Mucosa of gallbladder (tissue), 1 donor: ENCODE data around the gene CYP4Z1. TPM values are rescaled to one million over a fixed set of nuclear protein-coding genes. Genes with fewer than 3 reads are reported as not detected.
"Not testable (repeated sequence)": the region's sequence is repeated elsewhere in the genome, so short reads cannot be mapped to it uniquely, and the experiment has no call there.

Experiments
- DNase-seq: peaks from one replicate; pipeline ENCODE4 v3.0.0-alpha.2; 2020; ENCODE audit warnings: low spot score
- total RNA-seq: library from RNA; stranded (reverse); gene quantifications from one replicate; pipeline ENCODE4 v1.2.1, GENCODE V29; 2021
- donor health status: DM: no; HTN: no; CAD: no.

The CYP4Z1 gene, protein sequence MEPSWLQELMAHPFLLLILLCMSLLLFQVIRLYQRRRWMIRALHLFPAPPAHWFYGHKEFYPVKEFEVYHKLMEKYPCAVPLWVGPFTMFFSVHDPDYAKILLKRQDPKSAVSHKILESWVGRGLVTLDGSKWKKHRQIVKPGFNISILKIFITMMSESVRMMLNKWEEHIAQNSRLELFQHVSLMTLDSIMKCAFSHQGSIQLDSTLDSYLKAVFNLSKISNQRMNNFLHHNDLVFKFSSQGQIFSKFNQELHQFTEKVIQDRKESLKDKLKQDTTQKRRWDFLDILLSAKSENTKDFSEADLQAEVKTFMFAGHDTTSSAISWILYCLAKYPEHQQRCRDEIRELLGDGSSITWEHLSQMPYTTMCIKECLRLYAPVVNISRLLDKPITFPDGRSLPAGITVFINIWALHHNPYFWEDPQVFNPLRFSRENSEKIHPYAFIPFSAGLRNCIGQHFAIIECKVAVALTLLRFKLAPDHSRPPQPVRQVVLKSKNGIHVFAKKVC
- total RNA-seq, result not detected

DNA sequence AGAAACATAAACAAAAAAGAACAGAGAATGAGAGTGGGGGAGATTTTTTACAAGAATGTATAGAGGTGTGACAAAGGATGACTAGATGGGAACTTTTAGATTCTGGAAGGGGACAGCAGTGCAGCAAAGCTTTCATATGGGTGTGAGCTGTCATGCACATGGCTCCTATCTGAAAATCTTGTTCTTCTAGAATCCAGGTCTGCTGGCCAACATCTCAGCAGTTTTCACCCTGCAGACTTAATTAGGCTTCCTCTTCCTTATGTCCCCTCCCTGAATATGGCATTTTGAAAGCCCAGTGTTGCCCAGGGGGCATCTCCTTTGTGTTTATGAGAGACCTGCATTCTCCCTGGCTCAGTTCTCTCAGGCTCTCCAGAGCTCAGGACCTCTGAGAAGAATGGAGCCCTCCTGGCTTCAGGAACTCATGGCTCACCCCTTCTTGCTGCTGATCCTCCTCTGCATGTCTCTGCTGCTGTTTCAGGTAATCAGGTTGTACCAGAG lies at the start of gene CYP4Z1:
Gene CYP4Z1, plus strand, starts transcription at position 135 of the 498 bp plus-strand sequence. Its CDS starts 260 bp downstream, at position 395.
- DNase-seq, result no peak

DNA sequence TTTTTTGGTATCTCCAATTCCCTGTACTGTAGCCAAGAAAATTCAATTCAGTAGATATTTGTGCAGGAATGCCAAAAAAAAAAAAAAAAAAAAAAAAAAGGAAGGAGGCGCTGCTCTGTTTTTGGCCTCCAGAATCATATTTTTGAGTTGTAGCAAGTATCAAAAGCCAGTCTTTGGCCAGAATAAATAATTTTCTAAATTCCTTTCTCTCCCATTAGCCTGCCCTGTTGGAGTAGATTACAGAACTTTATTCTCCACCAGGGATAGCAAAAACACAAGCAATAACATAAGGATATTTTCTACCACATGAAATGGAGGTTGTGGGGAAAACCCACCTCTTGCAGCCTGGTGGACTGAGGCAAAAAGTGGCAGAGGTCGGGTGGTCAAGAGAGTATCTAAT lies 46.0 kb upstream of the CYP4Z1 start:
- DNase-seq, result no peak

DNA sequence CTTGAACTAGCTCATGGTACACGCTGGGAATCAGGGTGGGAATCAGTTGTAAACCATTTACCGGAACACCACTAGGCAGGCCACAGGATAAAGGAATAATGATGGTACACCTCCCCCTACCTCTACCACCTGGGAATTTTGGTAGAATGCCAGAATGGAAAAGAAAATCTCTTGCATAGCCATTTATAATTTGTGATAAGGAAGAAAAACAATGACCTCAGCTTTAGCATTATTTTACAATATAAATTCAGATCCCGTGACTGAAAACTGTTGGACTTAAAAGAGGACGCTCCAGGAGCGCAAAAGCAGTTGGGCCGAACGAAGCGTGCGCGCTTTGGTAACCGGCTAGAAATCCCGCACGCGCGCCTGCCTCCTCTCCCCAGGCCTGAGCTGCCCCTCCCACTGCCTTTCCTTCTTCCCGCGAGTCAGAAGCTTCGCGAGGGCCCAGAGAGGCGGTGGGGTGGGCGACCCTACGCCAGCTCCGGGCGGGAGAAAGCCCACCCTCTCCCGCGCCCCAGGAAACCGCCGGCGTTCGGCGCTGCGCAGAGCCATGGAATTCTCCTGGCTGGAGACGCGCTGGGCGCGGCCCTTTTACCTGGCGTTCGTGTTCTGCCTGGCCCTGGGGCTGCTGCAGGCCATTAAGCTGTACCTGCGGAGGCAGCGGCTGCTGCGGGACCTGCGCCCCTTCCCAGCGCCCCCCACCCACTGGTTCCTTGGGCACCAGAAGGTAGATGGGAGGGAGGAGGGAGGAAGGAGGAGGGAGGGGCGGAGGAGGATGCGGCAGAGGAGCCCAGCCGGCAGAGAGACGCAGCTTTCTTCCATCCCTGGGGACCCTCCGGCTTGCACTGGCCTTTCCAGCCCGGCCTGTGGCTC lies 43.5 kb upstream of the CYP4Z1 start, which contains the start of gene CYP4X1:
Gene CYP4X1, plus strand, starts transcription at position 402 of the 873 bp plus-strand sequence. Its CDS starts 149 bp downstream, at position 551.
- no peak for DNase-seq

DNA sequence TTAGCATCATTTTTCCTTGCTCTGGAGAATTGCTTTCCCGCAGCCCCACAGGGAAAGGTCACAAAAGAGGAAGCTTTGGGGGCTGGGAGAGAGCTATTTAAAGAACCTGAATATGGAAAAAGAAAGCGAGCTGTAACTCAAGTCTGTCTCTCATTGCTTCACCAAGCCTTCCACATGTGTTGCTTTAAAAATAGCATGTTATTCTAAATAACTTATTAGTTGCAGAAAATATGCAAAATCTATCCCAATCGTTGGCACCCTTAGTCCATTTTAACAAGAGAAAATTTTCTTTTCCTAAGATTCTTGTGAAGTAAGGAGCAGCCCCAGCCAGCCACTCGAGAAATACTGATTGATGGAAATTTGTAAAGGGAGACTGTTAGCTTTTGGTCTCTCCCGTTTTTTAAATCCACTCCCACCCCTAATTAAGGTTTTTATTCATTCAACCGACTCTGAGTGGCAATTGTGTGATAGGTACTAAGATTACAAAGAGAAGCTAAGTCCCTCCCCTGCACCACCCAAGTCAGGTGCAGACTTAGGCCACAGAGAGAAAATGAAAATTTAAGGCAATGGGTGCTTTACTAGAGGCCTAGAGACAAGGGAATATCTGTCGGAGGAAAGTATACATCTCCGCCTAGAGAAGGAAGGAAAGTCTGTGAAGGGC lies 42.8 kb upstream of the CYP4Z1 start:
- DNase-seq, result no peak

DNA sequence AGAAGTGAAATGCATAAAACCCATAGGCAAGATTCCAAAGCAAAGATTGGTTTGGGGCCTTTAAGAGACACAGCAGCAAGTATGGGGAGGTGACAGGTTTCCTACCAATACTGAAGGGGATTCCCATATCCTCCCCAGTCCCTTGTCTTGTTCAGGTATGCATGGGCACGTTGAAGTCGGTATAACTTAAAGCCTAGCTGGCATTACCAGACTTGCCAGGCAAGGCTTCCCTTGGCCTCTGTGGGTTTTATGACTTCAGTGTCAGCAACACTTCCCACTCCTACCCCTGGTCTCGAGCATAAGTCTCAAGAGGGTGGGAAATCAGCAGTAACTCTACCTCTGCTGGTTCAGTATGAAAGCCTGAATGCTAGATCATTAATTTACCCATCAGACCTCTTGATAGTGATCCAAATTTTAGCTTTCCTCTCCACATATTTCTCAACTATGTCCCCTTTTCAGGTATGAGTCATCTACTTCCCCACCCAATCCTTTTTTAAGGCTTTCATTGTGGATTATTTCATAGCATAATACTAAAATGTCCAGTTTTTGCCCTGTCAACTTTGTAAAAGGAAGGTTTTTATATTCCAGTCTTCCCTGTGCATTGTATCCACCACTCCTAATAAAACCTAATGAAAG lies 36.7 kb upstream of the CYP4Z1 start:
- no peak for DNase-seq

DNA sequence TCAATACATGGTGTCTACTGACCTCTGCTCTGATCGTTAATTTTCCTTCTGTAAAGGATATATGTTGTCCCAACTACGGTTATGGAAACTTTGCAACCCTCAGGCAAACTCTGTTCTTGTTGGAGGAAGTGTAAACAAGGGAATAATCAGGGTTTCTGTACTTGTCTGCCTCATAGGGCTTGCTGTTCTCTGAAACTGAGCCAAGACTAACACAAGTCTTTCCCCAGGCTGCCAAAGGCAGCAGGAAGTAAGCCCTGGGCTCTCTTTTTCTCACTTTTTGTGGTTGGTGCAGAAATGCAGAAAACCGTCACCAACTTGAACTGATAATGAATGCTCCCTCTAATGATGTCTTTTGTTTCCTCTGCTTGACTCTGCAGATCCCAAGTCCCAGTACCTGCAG lies 36.0 kb upstream of the CYP4Z1 start:
- DNase-seq, result peak; percentile 14

DNA sequence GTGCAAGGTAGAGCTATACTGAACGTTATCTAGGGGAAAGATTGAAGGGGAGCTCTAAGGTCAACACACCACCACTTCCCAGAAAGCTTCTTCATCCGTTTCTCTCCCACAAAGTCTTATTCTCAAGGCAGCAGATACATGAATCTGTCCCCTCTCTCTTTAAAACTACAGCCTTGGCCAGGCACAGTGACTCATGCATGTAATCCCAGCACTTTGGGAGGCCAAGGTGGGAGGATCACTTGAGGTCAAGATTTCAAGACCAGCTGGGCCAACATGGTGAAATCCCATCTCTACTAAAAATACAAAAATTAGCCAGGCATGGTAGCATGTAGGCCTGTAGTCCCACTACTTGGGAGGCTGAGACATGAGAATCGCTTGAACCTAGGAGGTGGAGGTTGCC lies 35.4 kb upstream of the CYP4Z1 start:
- no peak for DNase-seq

DNA sequence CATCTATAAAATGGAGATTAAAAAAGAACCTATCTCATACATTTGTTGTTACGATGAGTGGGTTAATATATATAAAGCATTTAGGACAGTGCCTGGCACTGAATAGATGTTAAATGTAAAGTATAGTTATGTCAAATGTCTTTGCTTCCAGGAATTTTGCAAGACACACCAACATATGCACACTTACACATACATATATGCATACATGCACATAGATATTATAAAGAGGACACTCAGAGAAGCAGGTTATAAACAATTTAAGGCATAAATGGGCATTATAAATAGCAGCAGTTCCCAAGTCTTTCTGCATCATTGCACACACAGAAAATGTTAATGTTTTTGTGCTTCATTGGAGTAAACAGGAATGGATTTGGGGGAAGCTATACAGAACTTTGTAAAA lies 30.3 kb upstream of the CYP4Z1 start:
- no peak for DNase-seq

DNA sequence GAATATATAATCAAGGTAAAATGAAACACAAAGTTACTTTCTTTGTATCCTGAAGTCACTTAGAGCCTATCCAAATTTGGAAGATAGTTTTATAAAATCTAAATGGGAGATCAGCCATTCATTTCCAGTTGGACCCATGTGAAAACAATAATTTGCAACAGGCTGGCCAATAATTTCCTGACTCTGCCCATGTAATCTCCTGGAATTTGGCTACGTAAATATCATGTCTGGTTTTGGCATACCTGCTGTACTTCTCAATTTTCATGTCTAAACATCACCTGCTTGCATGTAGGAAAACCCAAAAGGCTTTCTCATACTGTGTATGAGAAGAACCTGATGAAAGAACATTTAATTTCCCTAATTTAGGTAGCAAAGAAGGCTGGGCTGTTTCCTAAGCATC lies 7.7 kb upstream of the CYP4Z1 start:
- no peak for DNase-seq

DNA sequence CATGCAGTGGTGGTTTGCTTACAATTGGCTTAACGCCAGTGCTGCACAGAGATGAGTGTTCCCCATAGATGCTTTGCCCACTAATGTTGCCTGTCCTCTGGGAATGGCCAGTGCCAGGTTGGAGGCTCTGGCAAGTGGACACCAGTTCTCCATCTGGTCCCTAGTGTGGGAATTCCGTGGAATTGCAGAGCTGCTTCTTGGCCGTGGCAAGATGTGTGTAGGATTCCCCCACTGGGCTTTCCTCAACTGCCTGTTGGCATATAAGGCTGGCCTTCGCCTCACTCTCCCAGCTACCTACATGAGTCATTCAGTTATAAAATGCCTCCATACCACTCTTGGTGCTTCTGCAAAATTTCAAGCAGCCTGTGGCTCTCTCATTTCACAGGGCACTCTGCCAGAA lies 2.0 kb downstream of the CYP4Z1 start:
- DNase-seq, result not testable (repeated sequence)

DNA sequence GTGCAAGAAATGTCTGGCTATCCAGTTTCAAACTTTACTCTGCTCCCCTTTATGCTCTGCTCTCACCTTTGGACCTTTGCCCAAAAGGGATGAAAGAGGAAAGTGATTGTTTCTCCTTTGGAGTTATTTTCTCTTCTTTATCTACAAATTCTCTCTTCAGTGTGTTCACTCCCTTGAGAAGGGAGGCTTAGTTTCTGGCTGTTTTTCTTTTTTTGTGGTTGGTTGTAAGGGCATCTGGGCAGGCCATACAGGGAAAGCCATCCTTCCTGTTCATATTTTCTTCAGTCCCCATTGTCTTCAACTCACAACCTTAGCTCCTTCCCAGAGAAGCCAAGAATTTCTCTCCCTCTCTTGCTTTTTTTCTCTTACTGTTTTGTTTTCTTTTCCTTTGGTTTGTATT lies 2.5 kb downstream of the CYP4Z1 start:
- not testable (repeated sequence) for DNase-seq

DNA sequence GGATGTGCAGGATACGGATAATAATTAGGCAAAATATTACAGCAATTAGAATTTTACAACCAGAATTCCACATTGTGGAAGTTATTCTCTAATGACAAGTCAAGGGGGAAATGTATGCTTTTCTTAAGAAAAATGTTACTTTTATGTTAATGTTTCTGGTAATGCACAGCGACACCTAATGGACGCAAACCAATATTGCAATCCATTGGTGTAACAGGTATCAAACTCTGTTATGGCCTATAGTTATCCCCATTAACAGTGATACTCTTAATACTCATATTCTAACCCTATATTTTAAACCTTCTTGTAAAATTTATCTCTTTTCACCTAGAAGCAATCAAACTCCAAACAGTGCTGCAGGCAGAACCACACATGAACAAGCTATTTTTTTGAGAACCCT lies 22.3 kb downstream of the CYP4Z1 start:
- DNase-seq, result peak; percentile 30

DNA sequence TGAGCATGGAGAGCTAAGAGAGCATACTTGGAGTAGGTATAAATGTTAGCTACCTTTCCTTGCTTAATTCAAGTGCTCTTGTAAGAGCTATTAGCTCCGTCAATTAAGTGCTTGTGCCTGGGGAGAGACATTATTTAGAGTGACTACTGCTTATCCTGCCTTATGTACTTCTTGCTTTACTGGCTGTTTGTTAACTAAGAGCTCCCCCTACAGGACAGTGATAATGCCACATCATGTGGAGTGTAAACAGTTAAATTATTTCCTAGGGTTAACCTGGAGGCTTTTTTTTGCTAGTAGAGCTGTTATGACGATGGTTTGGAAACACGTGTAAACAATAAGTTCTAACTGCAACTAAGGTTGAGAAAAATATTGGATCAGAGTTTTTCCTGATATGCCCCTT lies 24.4 kb downstream of the CYP4Z1 start:
- not testable (repeated sequence) for DNase-seq

DNA sequence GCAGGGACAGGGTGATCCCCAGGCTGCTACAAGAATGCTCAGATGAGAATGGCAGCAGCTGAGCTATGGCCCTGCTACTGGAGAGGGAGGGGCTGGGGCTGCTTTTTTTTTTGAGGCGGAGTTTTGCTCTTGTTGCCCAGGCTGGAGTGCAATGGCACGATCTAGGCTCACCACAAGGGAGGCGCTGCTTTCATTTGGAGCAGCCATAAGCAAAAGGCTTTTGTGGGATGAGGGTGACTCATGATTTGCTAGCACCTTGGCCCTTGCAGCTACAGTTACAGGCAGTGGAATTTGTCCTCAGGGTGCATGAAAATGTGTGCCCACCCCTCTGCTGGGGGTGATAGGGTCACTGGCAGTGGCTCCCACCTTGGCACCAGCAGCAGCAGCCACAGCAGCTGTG lies 37.8 kb downstream of the CYP4Z1 start:
- no peak for DNase-seq

DNA sequence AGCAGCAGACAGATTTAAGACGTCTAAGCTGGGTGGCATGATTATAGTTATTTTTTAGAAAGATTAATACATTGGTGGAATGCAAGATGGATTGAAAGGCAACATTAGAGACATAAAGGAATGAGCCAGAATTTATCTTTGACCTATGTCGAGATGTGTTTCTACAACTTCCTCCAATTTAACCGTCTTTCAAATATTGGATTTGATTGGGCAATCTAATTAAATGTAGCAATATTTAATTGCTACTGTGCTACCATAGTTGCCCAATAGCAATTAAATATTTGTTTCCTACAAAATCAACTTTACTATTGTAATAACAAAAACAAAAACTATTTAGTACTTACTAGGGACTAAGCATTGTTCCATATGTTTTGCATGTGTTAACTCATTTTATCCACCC lies 39.8 kb downstream of the CYP4Z1 start:
- no peak for DNase-seq

DNA sequence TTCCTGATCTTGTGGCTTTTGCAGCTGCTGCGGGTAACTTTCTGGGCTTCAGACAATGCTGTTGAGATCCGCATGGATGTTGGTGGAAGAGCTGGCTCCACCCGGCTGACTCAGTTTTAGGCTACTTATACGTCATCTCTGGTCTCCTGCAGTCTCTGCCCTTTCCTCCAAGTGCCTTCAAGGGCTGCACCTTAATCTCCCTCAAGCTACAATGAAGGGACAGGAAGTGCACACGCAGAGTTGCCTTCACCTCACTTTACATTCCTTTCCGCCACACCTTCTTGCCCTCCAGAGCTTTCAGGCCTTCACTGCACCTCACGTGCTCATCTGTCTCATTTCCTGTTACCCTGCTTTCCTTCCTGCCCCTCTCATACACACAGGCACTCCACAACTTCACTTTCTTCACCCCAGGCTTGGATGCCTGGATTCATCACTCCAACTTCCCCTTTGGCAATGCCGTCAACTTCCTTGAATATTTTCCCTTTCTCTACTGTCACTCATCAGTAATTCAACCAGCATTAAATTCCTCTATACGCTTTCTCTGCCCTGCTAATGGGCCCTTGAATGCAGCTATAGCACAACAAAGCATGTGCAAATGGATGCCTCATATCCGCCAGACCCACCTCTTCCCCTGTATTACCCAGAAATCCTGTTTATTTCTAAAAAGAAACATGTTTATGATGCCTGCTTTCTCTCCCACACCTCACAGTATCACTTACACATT lies 41.0 kb downstream of the CYP4Z1 start:
- not testable (repeated sequence) for DNase-seq

DNA sequence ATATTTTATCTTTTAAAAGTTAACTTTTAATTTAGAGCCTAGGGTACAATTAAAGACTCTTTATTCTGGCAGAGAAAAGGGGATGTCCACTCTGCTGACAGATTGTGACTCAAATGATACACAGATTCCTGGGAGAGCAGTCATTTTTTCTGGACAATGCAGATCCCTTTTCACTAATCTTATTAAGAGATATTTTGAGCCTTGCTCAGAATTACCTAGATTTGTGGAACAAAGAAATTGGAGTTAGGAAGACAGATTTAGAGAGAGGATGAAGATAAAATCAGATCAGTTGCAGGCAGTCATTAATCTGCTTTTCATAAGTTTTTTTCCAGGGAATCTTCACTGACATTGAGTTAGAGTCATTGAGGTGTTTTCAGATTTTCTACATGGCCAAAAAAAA lies 42.5 kb downstream of the CYP4Z1 start:
- DNase-seq, result not testable (repeated sequence)

DNA sequence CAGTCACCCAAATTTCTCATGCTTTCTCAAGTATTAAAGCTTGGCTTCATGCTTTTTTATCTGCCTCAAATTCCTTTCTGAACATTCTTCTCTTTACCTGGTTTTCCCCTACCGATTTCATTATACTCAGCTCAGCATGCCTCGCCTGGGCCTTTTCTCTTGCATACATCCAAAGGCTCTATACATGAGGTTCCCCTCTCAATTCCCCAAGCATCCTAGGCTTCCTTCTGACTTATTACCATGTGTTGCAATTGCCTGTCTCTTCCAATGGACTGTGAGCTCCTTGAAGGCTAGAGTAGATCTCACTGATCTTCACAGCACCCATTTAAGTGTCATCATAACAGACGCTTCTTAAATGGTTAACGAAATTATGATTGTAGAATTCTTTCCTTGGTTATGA lies 46.1 kb downstream of the CYP4Z1 start:
- no peak for DNase-seq

DNA sequence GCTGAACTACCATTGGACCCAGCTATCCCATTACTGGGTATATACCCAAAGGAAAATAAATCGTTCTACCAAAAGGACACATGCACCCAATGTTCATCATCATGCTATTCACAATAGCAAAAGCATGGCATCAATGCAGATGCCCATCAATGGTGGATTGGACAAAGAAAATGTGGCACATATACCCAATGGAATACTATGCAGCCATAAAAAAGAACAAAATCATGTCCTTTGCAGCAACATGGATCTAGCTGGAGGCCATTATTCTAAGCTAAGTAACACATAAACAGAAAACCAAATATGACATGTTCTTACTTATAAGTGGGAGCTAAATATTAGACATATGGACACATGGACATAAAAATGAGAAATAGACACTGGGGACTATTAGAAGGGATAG lies 54.0 kb downstream of the CYP4Z1 start:
- DNase-seq, result not testable (repeated sequence)

DNA sequence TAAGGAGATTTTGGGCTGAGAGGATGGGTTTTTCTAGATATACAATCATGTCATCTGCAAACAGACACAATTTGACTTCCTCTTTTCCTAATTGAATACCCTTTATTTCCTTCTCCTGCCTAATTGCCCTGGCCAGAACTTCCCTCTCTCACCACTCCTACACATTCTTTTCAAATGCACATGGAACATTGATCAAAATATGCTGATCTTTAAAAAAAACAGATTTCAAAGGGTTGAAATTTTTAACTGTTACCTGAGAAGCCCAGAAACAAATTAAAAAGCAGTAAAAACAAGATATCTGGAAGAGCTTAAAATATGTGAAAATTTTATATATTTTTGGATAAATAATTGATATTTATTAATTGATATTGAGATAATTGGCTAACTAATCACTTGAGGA lies 57.8 kb downstream of the CYP4Z1 start:
- not testable (repeated sequence) for DNase-seq

DNA sequence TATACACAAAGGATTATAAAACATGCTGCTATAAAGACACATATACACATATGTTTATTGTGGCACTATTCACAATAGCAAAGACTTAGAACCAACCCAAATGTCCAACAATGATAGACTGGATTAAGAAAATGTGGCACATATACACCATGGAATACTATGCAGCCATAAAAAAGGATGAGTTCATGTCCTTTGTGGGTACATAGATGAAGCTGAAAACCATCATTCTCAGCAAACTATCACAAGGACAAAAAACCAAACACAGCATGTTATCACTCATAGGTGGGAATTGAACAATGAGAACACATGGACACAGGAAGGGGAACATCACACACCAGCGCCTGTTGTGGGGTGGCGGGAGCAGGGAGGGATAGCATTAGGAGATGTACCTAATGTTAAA lies 60.0 kb downstream of the CYP4Z1 start:
- DNase-seq, result not testable (repeated sequence)
